Adipose tissue (tissue), 3 donors: ENCODE data around the gene MXD3. TPM values are rescaled to one million over a fixed set of nuclear protein-coding genes. Genes with fewer than 3 reads are reported as not detected.
A peak's percentile ranks its signal among the peaks of the same experiment; 100 is the strongest.
"Not testable (repeated sequence)": the region's sequence is repeated elsewhere in the genome, so short reads cannot be mapped to it uniquely, and the experiment has no call there.

Source experiments
- H3K27ac ChIP-seq: one replicate; pipeline ENCODE4 v1.5.1; 2013; ENCODE audit warnings: low read depth, low read length
- WGBS, 3 donors: extraction: QIAGEN DNeasy Blood & Tissue Kit; methylation state at CpG; one replicate each; pipeline ENCODE4 v1.1.7; 2013; 5-methylcytosine and 5-hydroxymethylcytosine counted together
- polyA plus RNA-seq, 3 donors: library from polyadenylated mRNA; stranded (reverse); fragments of 200-250 nt; gene quantifications; one replicate each; pipeline ENCODE4 v1.2.3, GENCODE V29; 2013
- donor health status: healthy with polysubstance abuse.
- donor health status: Bipolar disorder and iron deficiency.
- donor health status: healthy.

Gene MXD3
- 10 to 100 TPM in 2 of 3 donors, 1 to 10 TPM in 1; 5.4 to 11.1 (median 10.1) TPM for polyA plus RNA-seq

GRCh38 chr5:177311723-177312648 is at the start of gene MXD3:
Gene MXD3, minus strand, starts transcription at chr5:177311898. Its CDS starts 68 bp downstream, at chr5:177311830.
- H3K27ac ChIP-seq, result no peak within 1 kb of the TSS
- 0 to 1% (median 1%) methylated on average over 74 to 78 of the region's 78 CpGs for WGBS, 3 donors

- WGBS, 3 donors, result 84 to 91% (median 90%) methylated on average over 7 of the region's 7 CpGs
- not testable (repeated sequence) for H3K27ac ChIP-seq
Observed at GRCh38 chr5:177360740-177361139, 49.0 kb upstream of the MXD3 start.

- WGBS, 3 donors, result 83 to 89% (median 83%) methylated on average over 3 of the region's 3 CpGs
- H3K27ac ChIP-seq, result no peak overlapping the region
Observed at GRCh38 chr5:177359860-177360259, 48.2 kb upstream of the MXD3 start.

- 75 to 87% (median 85%) methylated on average over 6 of the region's 6 CpGs for whole genome bisulfite sequencing, 3 donors
Observed at GRCh38 chr5:177359451-177359851, 47.8 kb upstream of the MXD3 start.

GRCh38 chr5:177358370-177358819 is 46.7 kb upstream of the MXD3 start:
- H3K27ac ChIP-seq, result no peak overlapping the region
- 25 to 28% (median 27%) methylated on average over 5 of the region's 5 CpGs for WGBS, 3 donors

More at GRCh38 chr5:177359451-177359851, 47.8 kb upstream of the MXD3 start:
- H3K27ac ChIP-seq, result no peak overlapping the region

- WGBS, 3 donors, result 20 to 55% (median 24%) methylated on average over 36 to 37 of the region's 37 CpGs
- no peak within 1 kb of the TSS for H3K27ac ChIP-seq
Observed at GRCh38 chr5:177357459-177358351, 46.0 kb upstream of the MXD3 start, which contains the start of gene RGS14. Gene RGS14, plus strand, starts transcription at chr5:177357924. Its CDS starts 101 bp downstream, at chr5:177358025.

GRCh38 chr5:177357146-177357458 is 45.4 kb upstream of the MXD3 start:
- 70 to 81% (median 74%) methylated on average over 5 of the region's 5 CpGs for WGBS, 3 donors
- H3K27ac ChIP-seq, result no peak overlapping the region

- whole genome bisulfite sequencing, 3 donors, result 60 to 72% (median 69%) methylated on average over 3 of the region's 3 CpGs
- no peak overlapping the region for H3K27ac ChIP-seq
Observed at GRCh38 chr5:177356746-177357145, 45.0 kb upstream of the MXD3 start.

GRCh38 chr5:177355868-177356168 is 44.1 kb upstream of the MXD3 start:
- WGBS, 3 donors, result 4 to 27% (median 20%) methylated on average over 1 of the region's 1 CpG

GRCh38 chr5:177355162-177355867 is 43.6 kb upstream of the MXD3 start:
- WGBS, 3 donors, result 86 to 91% (median 87%) methylated on average over 1 of the region's 1 CpG
- no peak overlapping the region for H3K27ac ChIP-seq

More at GRCh38 chr5:177355868-177356168, 44.1 kb upstream of the MXD3 start:
- no peak overlapping the region for H3K27ac ChIP-seq

GRCh38 chr5:177354711-177355110 is 43.0 kb upstream of the MXD3 start:
- no peak overlapping the region for H3K27ac ChIP-seq
- 69 to 75% (median 70%) methylated on average over 3 of the region's 3 CpGs for WGBS, 3 donors

GRCh38 chr5:177354256-177354655 is 42.6 kb upstream of the MXD3 start:
- no peak overlapping the region for H3K27ac ChIP-seq
- WGBS, 3 donors, result 88 to 93% (median 89%) methylated on average over 3 of the region's 3 CpGs

- 56 to 78% (median 68%) methylated on average over 3 to 5 of the region's 5 CpGs for WGBS, 3 donors
- no peak overlapping the region for H3K27ac ChIP-seq
Observed at GRCh38 chr5:177353093-177353492, 41.4 kb upstream of the MXD3 start.

- peak within 1 kb of the TSS; percentile 96 for H3K27ac ChIP-seq
- WGBS, 3 donors, result 6 to 8% (median 7%) methylated on average over 55 of the region's 55 CpGs
Observed at GRCh38 chr5:177351392-177352329, 40.0 kb upstream of the MXD3 start, which contains the start of gene LMAN2. Gene LMAN2, minus strand, starts transcription at chr5:177351668. Its CDS starts 21 bp downstream, at chr5:177351647.

- H3K27ac ChIP-seq, result peak overlapping the region; percentile 96
- WGBS, 3 donors, result 6 to 14% (median 12%) methylated on average over 19 of the region's 19 CpGs
Observed at GRCh38 chr5:177350776-177351391, 39.2 kb upstream of the MXD3 start.

GRCh38 chr5:177349762-177350161 is 38.1 kb upstream of the MXD3 start:
- H3K27ac ChIP-seq, result no peak overlapping the region
- WGBS, 3 donors, result 51 to 88% (median 86%) methylated on average over 5 of the region's 5 CpGs

GRCh38 chr5:177349362-177349647 is 37.6 kb upstream of the MXD3 start:
- H3K27ac ChIP-seq, result no peak overlapping the region
- 40 to 69% (median 69%) methylated on average over 3 of the region's 3 CpGs for WGBS, 3 donors
